Measurements from ENCODE around the gene BHLHE41. TPM values are rescaled to one million over a fixed set of nuclear protein-coding genes. Genes with fewer than 3 reads are reported as not detected.

The BHLHE41 gene
- total RNA-seq, result not detected

DNA sequence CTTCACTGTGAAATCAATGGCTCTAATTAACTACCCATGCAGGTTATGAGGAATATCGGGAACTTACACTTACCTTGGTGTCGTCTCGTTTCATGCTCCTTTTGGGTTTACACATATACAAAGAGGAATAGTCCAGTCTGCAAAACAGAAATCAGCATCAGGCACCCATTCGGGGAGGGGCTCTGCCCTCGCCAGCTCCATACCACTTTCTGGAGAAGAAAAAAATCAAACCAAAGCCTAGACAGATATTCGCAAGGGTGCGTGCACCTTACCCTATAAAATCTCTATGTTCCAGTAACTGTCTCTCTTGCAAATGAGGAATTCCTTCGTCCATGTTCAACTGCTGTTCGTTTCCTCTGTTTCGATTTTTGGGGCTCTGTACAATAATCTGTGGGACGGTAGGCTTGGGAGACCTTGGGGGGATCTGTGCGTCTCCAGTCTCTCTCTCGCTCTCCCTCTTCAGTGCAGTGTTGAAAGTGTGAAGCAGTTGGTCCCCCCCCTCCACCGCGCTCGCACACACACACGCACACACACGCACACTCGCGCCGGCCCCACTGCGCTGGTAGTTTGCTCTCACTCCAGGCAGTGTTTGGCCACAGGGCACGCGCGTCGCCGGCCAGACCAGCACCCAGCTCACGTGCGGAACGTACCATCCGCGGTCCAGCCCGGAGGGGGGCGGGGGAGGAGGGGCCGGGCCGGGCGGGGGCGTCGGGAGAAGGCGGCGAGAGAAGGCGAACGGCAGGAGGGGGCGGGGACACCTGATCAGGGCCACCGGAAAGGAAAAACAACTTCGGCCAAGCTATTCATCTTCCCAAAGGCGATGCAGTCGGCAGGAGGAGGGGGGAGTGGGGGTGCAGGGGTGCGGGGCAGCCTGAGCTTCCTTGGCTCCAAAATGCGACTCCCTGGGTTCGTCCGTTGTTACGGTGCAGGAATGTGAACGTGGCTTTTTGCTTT lies at the start of gene BHLHE41:
Gene BHLHE41, minus strand, starts transcription at position 592 of the 954 bp plus-strand sequence. Its CDS starts 258 bp downstream, at position 334.
- ChIA-PET POLR2A (no interaction called here), CTCF (interaction anchor here (0.9 kb wide), 1 partner anchor 10 kb away, joined by 4 read pairs; no protein-coding TSS in a partner anchor)
- Mint-ChIP-seq H3K36me3 (ENCODE audit: low read depth) (no peaks in the 10 kb centered on the region), H3K4me3 (peak within 1 kb of the TSS; percentile 67), H3K27ac (no peak within 1 kb of the TSS), H3K4me1 (peaks cover 41% of the 10 kb centered on the region), H3K27me3 (peaks cover 82% of the 10 kb centered on the region), H3K9me3 (no peaks in the 10 kb centered on the region)
- no peak for DNase-seq

DNA sequence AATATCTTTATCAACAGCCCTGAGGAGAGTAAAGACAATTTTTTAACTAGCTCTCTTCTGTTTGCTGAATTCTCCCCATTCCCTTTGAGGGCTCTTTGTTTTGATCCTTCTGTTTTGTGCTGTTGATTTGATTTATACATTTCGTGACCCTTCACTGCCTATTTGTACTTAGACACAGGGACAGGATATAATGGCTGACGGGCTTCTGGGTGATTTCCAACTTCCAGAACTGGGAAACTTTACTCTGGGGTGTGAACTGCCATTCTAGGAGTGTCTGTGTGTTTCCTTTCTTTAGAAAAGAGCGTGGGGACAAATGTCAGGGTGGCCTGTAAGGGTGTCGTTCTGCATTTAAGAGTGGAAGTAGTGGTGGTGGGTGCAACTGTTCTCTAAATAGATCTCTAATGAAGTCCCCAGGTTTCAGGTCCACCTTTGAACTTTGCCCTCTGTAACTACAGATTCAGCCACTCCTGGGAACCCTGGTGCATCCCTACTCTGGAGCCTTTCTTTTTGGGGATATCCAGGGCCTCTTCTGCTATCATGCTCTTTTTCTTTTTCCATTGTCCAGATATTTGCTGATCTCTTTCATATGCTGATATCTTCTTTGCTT lies 48.2 kb upstream of the BHLHE41 start:
- Mint-ChIP-seq H3K9me3 (no peaks in the 10 kb centered on the region), H3K36me3 (ENCODE audit: low read depth) (no peaks in the 10 kb centered on the region)
- CTCF ChIA-PET, result no interaction called here

DNA sequence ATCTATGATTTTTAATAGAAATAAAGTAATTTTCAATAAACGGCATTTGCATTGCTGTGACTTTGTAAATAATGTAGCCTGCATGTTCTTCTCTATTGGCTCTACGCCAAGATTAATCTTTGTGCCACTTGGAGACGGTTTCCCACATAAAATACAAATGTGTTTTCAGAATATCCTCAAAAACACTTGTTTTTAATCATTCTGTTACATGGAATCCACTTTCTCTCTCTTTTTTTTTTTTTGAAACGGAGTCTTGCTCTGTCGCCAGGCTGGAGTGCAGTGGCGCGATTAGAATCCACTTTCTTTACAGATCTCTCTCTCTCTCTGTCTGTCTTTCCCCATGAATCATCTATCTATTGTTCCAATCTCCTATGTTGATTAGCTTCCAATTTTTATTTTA lies 47.7 kb upstream of the BHLHE41 start:
- Mint-ChIP-seq H3K4me3 (no peak overlapping the region), H3K27ac (no peak overlapping the region), H3K27me3 (peaks cover 15% of the 10 kb centered on the region), H3K9me3 (no peaks in the 10 kb centered on the region), H3K4me1 (no peaks in the 10 kb centered on the region), H3K36me3 (ENCODE audit: low read depth) (no peaks in the 10 kb centered on the region)
- POLR2A ChIA-PET, result no interaction called here
- no peak for DNase-seq
- CTCF ChIA-PET, result no interaction called here

More for the DNA sequence above, 48.2 kb upstream of the BHLHE41 start:
- H3K27ac Mint-ChIP-seq, result no peak overlapping the region
- DNase-seq, result no peak
- POLR2A ChIA-PET, result no interaction called here
- H3K4me1 Mint-ChIP-seq, result no peaks in the 10 kb centered on the region
- peaks cover 15% of the 10 kb centered on the region for H3K27me3 Mint-ChIP-seq
- H3K4me3 Mint-ChIP-seq, result no peak overlapping the region

DNA sequence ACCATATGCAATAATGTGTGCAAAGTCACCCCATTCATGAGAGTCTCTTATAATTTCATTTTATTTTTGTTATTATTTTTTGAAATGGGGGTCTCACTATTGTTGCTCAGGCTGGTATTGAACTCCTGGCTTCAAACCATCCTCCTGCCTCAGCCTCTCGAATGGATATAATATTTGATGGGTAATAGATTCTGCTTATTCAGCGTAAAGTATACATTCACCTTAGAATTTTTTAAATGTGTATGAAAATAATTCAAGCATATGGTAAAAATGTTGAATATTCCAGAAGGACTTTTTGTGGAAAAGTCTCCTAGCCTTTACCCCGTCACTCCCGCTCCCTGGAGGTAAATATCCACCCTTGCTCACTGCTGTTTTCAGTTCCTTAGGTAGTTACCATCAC lies 47.2 kb upstream of the BHLHE41 start:
- Mint-ChIP-seq H3K4me1 (no peaks in the 10 kb centered on the region), H3K27ac (no peak overlapping the region), H3K9me3 (no peaks in the 10 kb centered on the region), H3K4me3 (no peak overlapping the region), H3K27me3 (peaks cover 20% of the 10 kb centered on the region), H3K36me3 (ENCODE audit: low read depth) (no peaks in the 10 kb centered on the region)
- ChIA-PET POLR2A (no interaction called here), CTCF (no interaction called here)
- DNase-seq, result no peak

DNA sequence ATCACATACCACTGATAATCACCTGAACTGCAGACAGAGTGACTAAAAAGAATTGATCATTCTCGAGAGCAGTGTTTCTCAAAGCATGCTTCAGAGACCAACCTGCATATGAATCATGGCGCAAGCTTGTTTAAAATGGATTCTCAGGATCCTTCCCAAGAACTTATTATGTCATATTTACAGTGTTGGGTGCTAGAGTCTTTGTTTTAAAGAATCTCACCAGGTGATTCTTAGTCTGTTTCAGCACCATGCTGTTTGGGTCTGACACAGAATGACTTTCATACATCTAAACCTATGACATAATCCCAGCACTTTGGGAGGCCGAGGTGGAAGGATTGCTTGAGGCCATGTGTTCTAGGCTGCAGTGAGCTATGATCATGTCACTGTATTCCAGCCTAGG lies 39.3 kb upstream of the BHLHE41 start:
- no peak for DNase-seq
- Mint-ChIP-seq H3K27ac (no peak overlapping the region), H3K36me3 (ENCODE audit: low read depth) (no peaks in the 10 kb centered on the region), H3K4me1 (no peaks in the 10 kb centered on the region), H3K27me3 (peaks cover 32% of the 10 kb centered on the region), H3K9me3 (no peaks in the 10 kb centered on the region), H3K4me3 (no peak overlapping the region)
- ChIA-PET POLR2A (no interaction called here), CTCF (no interaction called here)

DNA sequence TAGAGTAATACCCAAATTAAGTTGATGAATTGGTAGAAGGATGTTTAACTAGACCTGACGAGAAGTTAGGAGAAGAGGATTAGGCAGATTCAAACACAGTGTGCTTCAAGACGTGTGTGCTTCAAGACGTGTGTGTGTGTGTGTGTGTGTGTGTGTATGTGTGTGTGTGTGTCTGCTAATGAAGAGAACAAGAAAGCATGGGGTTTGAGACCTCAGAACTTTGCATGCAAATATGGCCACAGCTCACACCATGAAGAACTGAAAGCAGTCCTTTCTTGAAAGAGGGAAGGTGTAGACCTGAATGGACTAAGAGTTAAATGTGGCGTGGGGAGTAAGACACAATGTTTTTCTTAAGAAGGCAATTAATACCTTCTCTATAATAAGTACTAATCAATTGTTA lies 38.1 kb upstream of the BHLHE41 start:
- H3K4me3 Mint-ChIP-seq, result no peak overlapping the region
- CTCF ChIA-PET, result interaction anchor here (0.6 kb wide), 1 partner anchor 73 kb away, joined by 6 read pairs; no protein-coding TSS in a partner anchor
- no peaks in the 10 kb centered on the region for H3K9me3 Mint-ChIP-seq
- H3K27me3 Mint-ChIP-seq, result peaks cover 32% of the 10 kb centered on the region
- no peaks in the 10 kb centered on the region for H3K36me3 Mint-ChIP-seq (ENCODE audit: low read depth)
- no peak for DNase-seq
- POLR2A ChIA-PET, result no interaction called here
- no peak overlapping the region for H3K27ac Mint-ChIP-seq
- no peaks in the 10 kb centered on the region for H3K4me1 Mint-ChIP-seq

DNA sequence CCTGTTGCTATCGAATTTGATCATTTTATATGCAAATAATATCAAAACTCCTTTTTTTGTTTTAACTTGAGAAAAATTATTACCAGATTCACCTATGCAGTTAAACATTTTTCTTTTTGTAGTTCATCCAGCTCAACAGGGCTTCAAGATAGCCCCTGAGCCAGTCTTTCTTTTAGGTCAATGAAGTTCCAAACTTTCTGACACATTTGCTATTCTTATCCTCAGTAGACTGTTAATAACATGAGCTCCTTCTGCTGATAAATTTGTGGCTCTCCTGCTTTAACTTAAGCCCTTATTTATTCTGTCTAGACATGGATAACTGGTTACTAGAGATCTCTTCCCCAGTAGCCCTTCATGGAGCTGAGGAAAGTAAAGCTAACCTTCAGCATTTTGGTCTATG lies 37.3 kb upstream of the BHLHE41 start:
- Mint-ChIP-seq H3K27ac (no peak overlapping the region), H3K9me3 (no peaks in the 10 kb centered on the region), H3K4me1 (no peaks in the 10 kb centered on the region), H3K27me3 (peaks cover 28% of the 10 kb centered on the region), H3K4me3 (no peak overlapping the region), H3K36me3 (ENCODE audit: low read depth) (no peaks in the 10 kb centered on the region)
- no peak for DNase-seq
- ChIA-PET POLR2A (no interaction called here), CTCF (no interaction called here)

DNA sequence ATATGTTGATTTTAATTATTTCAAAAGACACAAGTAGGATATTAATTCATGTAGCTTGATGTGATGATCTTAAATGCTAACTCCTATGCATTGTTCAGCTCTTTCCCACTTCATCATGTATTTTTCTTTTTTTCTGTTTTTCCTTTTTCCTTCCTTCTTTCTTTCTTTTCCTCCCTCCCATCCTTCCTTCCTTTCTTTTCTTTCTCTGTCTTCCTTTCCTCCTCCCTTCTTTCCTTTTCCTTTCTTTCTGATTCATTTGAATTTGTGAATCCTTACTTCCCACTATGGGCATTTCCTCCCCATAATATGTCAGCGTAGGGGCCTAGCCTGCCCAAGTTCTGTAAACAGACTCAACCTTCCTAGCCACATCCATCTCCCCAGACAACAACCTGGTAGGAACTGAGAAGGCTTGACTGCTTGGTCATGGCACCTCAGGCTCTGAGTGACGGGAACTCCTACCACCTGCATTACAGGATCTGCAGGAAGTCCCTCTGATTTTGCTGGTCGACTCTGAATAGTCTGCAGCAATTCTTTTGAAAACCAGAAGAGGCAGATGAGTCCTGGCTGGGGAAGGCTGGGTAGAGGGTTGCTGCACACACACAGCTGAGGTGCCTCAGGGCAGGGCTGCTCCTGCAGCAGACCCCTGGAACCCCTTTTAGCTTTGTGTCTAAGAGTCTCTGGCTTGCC lies 33.4 kb upstream of the BHLHE41 start:
- no peak overlapping the region for H3K27ac Mint-ChIP-seq
- H3K9me3 Mint-ChIP-seq, result no peaks in the 10 kb centered on the region
- POLR2A ChIA-PET, result no interaction called here
- no peaks in the 10 kb centered on the region for H3K4me1 Mint-ChIP-seq
- no peaks in the 10 kb centered on the region for H3K36me3 Mint-ChIP-seq (ENCODE audit: low read depth)
- peaks cover 35% of the 10 kb centered on the region for H3K27me3 Mint-ChIP-seq
- CTCF ChIA-PET, result no interaction called here
- no peak overlapping the region for H3K4me3 Mint-ChIP-seq
- no peak for DNase-seq

DNA sequence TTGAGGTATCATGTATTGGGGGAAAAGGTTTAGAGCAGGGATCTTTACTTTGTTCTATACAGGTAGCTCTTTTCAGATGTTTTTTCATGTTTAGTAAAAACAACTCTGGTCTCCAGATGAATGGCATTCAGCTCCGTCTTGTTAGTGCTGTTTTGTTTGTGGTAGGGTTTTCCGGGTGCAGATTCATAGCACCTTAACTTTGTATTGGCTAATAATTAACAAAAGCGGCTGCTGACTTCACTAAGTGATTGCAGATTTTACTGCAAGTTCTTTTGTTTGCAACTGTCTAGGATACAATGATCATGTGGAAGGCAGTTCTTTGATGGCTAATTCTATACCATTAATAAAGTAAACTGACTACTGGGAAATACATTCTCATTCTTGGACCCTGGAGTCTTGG lies 32.2 kb upstream of the BHLHE41 start:
- CTCF ChIA-PET, result no interaction called here
- no peak for DNase-seq
- H3K36me3 Mint-ChIP-seq (ENCODE audit: low read depth), result no peaks in the 10 kb centered on the region
- H3K27ac Mint-ChIP-seq, result no peak overlapping the region
- POLR2A ChIA-PET, result no interaction called here
- no peaks in the 10 kb centered on the region for H3K4me1 Mint-ChIP-seq
- no peaks in the 10 kb centered on the region for H3K9me3 Mint-ChIP-seq
- no peak overlapping the region for H3K4me3 Mint-ChIP-seq
- peaks cover 34% of the 10 kb centered on the region for H3K27me3 Mint-ChIP-seq

DNA sequence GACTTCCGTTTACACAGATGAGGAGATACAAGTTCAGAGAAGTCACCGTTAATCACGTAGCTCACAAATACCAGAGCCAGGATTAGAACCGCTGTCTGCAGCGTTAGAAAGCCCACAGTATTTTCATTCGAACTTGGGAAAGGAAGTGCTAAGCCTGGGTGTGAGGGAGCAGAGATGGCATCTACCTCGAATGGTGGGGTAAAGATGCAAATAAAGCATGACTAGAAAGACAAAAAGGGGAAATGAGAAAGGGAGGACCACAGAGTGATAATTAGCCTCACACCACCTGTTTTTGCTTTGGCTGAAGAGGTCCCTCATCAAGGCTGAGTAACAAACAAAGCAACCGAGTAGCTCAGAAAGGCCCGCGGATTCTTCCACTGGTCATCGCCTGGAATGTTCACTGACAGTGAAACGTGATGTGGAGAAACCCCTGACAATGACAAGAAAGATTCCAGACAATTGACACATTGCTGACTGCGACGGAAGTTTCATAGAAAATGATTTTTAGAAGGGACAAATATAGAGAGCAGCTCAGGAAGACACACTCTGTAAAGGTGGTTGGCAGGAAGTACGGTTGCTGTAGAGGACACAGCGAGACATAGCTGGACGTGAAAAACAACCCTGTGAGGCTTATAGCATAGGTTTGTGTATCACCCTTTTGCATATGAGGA lies 31.5 kb upstream of the BHLHE41 start:
- no peak overlapping the region for H3K4me3 Mint-ChIP-seq
- no peaks in the 10 kb centered on the region for H3K9me3 Mint-ChIP-seq
- CTCF ChIA-PET, result no interaction called here

DNA sequence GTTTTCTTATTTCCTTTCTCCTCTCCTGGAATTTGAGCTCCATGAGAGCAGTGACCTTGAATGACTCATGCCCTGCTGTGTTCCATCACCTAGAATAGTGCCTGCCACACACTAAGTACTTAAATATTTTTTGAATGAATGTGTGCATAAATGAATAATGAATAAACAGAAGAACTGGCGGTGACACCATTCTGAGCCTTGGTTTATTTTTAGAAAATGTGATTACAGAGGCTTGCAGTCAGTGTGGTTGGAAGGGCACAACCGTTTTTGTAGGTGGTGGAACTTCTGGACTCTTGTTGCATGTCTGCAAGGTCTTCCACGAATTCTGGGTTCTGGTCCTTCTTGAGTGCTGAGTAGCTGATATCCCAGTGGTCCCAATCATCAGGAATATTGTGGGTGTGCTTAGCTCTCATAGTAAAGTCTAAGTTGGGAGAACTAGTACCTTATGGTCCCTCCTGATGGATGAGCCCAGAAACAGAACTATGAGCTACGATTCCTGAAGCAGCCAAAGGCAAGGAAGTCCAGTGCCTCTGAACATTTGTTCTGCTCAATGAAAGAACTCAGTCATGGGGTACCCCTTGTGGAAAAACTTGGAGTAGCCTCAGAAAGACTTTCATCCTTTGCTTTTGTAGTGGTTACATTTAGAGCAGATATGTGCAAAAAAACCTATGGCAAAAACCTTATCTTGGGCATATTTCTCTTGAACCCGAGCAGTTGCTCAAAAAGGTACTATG lies 28.8 kb upstream of the BHLHE41 start:
- Mint-ChIP-seq H3K27me3 (peaks cover 35% of the 10 kb centered on the region), H3K4me1 (no peaks in the 10 kb centered on the region), H3K27ac (no peak overlapping the region), H3K4me3 (no peak overlapping the region), H3K36me3 (ENCODE audit: low read depth) (no peaks in the 10 kb centered on the region), H3K9me3 (no peaks in the 10 kb centered on the region)
- no peak for DNase-seq
- CTCF ChIA-PET, result no interaction called here
- POLR2A ChIA-PET, result no interaction called here

More for the DNA sequence above, 31.5 kb upstream of the BHLHE41 start:
- H3K27me3 Mint-ChIP-seq, result peaks cover 35% of the 10 kb centered on the region
- no peaks in the 10 kb centered on the region for H3K36me3 Mint-ChIP-seq (ENCODE audit: low read depth)
- H3K27ac Mint-ChIP-seq, result no peak overlapping the region
- POLR2A ChIA-PET, result no interaction called here
- H3K4me1 Mint-ChIP-seq, result no peaks in the 10 kb centered on the region
- no peak for DNase-seq

DNA sequence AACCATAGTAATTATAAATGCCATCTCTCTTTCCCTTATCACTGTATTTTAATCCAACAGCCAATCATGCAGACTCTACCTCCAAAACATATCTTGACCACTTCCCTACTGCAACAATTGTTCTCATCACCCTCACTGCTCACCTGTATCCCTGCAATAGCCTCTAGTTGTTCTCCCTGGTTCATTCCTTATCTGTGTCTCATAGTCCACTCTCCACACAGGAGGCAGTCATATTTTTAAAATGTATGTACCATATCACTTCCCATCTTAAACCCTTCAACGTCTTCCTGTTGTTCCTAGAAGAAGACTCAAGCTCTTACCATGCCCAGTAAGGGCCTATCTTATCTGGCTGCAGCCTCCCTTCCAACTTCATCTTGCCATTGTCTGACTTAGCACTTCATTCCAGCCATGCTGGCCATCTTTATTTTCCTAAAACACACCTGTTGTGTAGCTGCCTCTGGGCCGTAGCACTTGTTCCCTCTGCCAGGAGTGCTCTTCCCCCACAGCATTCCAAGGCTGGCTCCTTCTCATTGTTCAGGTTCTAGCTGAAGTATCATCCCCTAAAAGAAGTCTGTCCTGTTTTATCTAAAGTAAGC lies 27.8 kb upstream of the BHLHE41 start:
- Mint-ChIP-seq H3K4me1 (no peaks in the 10 kb centered on the region), H3K27ac (no peak overlapping the region), H3K4me3 (no peak overlapping the region), H3K36me3 (ENCODE audit: low read depth) (no peaks in the 10 kb centered on the region), H3K9me3 (no peaks in the 10 kb centered on the region), H3K27me3 (peaks cover 37% of the 10 kb centered on the region)
- ChIA-PET POLR2A (no interaction called here), CTCF (no interaction called here)
- DNase-seq, result no peak

All from activated CD4-positive, alpha-beta memory T cell treated with anti-CD3 and anti-CD28 coated beads, Interleukin-2, amount 10 ng/mL, durations not matched to agents 7 days and 5 days (primary cell).